HG03378 (cell line): ENCODE results near the gene ZNF444.
"Not testable (repeated sequence)": the region's sequence is repeated elsewhere in the genome, so short reads cannot be mapped to it uniquely, and the experiment has no call there.

Experiments used
- ATAC-seq: cut with Tn5 transposase; IDR thresholded peaks from one replicate; pipeline ENCODE4 v1.9.1; 2021; ENCODE audit warnings: mild to moderate bottlenecking, moderate library complexity; ENCODE audit not compliant: unreplicated experiment

The ZNF444 gene

GRCh38 chr19:56144831-56145230 is 3.7 kb downstream of the ZNF444 start:
- no peak for ATAC-seq

GRCh38 chr19:56145698-56146097 is 4.6 kb downstream of the ZNF444 start:
- no peak for ATAC-seq

- no peak for ATAC-seq
Observed at GRCh38 chr19:56146904-56147303, 5.8 kb downstream of the ZNF444 start.

GRCh38 chr19:56147307-56147706 is 6.2 kb downstream of the ZNF444 start:
- no peak for ATAC-seq

- no peak for ATAC-seq
Observed at GRCh38 chr19:56148096-56148495, 7.0 kb downstream of the ZNF444 start.

- ATAC-seq = not testable (repeated sequence)
Observed at GRCh38 chr19:56148955-56149655, 8.0 kb downstream of the ZNF444 start.

GRCh38 chr19:56149656-56150038 is 8.6 kb downstream of the ZNF444 start:
- ATAC-seq = no peak

GRCh38 chr19:56150358-56150757 is 9.3 kb downstream of the ZNF444 start:
- ATAC-seq = no peak

GRCh38 chr19:56152644-56153043 is 11.6 kb downstream of the ZNF444 start:
- ATAC-seq = no peak

GRCh38 chr19:56153507-56153906 is 12.4 kb downstream of the ZNF444 start:
- no peak for ATAC-seq

GRCh38 chr19:56155124-56155687 is 14.1 kb downstream of the ZNF444 start:
- no peak for ATAC-seq

- no peak for ATAC-seq
Observed at GRCh38 chr19:56156768-56157167, 15.7 kb downstream of the ZNF444 start.

GRCh38 chr19:56158170-56158757 is 17.2 kb downstream of the ZNF444 start:
- ATAC-seq = no peak

- ATAC-seq = no peak
Observed at GRCh38 chr19:56159009-56159559, 18.0 kb downstream of the ZNF444 start.

GRCh38 chr19:56159622-56160271 is 18.7 kb downstream of the ZNF444 start:
- no peak for ATAC-seq

GRCh38 chr19:56161534-56161933 is 20.4 kb downstream of the ZNF444 start:
- no peak for ATAC-seq

- ATAC-seq = no peak
Observed at GRCh38 chr19:56162258-56162657, 21.2 kb downstream of the ZNF444 start.

- no peak for ATAC-seq
Observed at GRCh38 chr19:56163097-56163496, 22.0 kb downstream of the ZNF444 start.

- ATAC-seq = no peak
Observed at GRCh38 chr19:56167064-56167578, 26.0 kb downstream of the ZNF444 start.

GRCh38 chr19:56170261-56170660 is 29.2 kb downstream of the ZNF444 start:
- ATAC-seq = no peak

GRCh38 chr19:56174086-56174485 is 33.0 kb downstream of the ZNF444 start:
- ATAC-seq = no peak
